Liver (tissue), 3 donors: Measurements from ENCODE around the gene NFE2L1.

Source experiments
- EGR1 ChIP-seq, 2 donors: IDR thresholded peaks; 2 replicates each; pipeline ENCODE4 v1.6.1; 2016 to 2018; ENCODE audit warnings: antibody characterized with exemption in 2 of 2, low read depth in 2 of 2
- FOXA1 ChIP-seq: IDR thresholded peaks from 2 replicates; pipeline ENCODE4 v1.6.1; 2016; ENCODE audit warnings: antibody characterized with exemption
- HNF4G ChIP-seq: IDR thresholded peaks from 2 replicates; pipeline ENCODE4 v1.6.1; 2016; ENCODE audit warnings: antibody characterized with exemption
- JUND ChIP-seq, 2 donors: IDR thresholded peaks; 2 replicates each; pipeline ENCODE4 v1.6.1; 2016; ENCODE audit warnings: antibody characterized with exemption in 2 of 2
- RAD21 ChIP-seq, 2 donors: IDR thresholded peaks; 2 replicates each; pipeline ENCODE4 v1.6.1; 2016; ENCODE audit warnings: antibody characterized with exemption in 2 of 2, mild to moderate bottlenecking in 2 of 2
- TAF1 ChIP-seq: conservative IDR thresholded peaks from 2 replicates; pipeline ENCODE4 v1.6.1; 2016; ENCODE audit warnings: antibody characterized with exemption, mild to moderate bottlenecking
- YY1 ChIP-seq: IDR thresholded peaks from 2 replicates; pipeline ENCODE4 v1.6.1; 2016; ENCODE audit warnings: antibody characterized with exemption, mild to moderate bottlenecking
- TF ChIP-seq, protein P1 (sequence below): fragments of 150-350 bp; IDR thresholded peaks from 2 replicates; pipeline ENCODE4 v1.5.1; 2017; ENCODE audit warnings: improper control_type of control experiment, low read depth, low read length; ENCODE audit not compliant: missing input control
- TF ChIP-seq, protein P2 (sequence below): IDR thresholded peaks from 2 replicates; pipeline ENCODE4 v1.6.1; 2016; ENCODE audit warnings: antibody characterized with exemption, mild to moderate bottlenecking
- TF ChIP-seq, protein P3 (sequence below): IDR thresholded peaks from 2 replicates; pipeline ENCODE4 v1.6.1; 2016; ENCODE audit warnings: antibody characterized with exemption
- TF ChIP-seq, protein P4 (sequence below): IDR thresholded peaks from 2 replicates; pipeline ENCODE4 v1.6.1; 2016; ENCODE audit warnings: antibody characterized with exemption
- TF ChIP-seq, protein P5 (sequence below): IDR thresholded peaks from 2 replicates; pipeline ENCODE4 v1.6.1; 2016; ENCODE audit warnings: antibody characterized with exemption
- donor health status: healthy.
- donor health status: healthy.

DNA sequence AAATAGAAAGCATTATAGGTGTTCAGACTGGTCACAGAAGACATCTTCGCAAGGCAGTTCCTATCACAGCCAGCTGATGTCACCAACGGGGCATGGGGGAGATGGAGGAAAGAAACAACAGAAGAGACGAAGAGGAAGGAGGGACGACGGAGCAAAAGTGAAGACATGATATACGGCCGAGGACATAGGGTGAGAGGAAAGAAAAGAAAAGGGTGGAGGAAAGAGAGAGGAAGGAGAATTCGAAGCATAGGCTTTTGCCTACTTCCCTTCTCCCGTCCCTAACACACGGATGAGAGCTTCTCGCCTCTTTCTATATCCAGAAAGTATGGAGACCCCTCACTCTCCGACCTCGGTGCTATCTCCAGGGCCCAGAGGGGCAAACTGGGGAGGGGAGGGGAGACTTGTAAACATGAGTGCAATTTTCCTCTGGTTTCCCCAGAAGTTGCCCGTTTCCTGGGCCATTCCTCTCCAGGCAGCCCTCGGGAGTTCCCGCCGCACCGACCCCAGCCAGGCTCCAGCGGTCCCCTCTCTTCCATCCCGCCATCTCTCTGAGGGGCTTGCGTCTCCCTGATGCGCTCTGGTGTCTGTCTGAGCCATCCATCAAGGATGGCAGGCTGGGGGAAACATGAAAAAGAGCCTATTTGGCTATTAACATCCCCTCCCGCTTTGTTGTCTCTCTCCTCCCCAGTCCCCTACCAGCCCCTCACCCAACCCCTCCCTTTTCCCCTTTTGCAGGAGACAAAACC is 36.6 kb upstream of the NFE2L1 start:
- TF ChIP-seq, protein P1, sequence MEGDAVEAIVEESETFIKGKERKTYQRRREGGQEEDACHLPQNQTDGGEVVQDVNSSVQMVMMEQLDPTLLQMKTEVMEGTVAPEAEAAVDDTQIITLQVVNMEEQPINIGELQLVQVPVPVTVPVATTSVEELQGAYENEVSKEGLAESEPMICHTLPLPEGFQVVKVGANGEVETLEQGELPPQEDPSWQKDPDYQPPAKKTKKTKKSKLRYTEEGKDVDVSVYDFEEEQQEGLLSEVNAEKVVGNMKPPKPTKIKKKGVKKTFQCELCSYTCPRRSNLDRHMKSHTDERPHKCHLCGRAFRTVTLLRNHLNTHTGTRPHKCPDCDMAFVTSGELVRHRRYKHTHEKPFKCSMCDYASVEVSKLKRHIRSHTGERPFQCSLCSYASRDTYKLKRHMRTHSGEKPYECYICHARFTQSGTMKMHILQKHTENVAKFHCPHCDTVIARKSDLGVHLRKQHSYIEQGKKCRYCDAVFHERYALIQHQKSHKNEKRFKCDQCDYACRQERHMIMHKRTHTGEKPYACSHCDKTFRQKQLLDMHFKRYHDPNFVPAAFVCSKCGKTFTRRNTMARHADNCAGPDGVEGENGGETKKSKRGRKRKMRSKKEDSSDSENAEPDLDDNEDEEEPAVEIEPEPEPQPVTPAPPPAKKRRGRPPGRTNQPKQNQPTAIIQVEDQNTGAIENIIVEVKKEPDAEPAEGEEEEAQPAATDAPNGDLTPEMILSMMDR: peak; percentile 36
- TF ChIP-seq JUND (IDR thresholded peaks at IDR 0.05) (no peak), YY1 (no peak), TAF1 (no peak), RAD21 (IDR thresholded peaks at IDR 0.05) (peak; percentile 54 to 58), FOXA1 (no peak), EGR1 (IDR thresholded peaks at IDR 0.05; ENCODE audit: low read depth in 2 of 2) (no peak), HNF4G (no peak)
- TF ChIP-seq, protein P2, sequence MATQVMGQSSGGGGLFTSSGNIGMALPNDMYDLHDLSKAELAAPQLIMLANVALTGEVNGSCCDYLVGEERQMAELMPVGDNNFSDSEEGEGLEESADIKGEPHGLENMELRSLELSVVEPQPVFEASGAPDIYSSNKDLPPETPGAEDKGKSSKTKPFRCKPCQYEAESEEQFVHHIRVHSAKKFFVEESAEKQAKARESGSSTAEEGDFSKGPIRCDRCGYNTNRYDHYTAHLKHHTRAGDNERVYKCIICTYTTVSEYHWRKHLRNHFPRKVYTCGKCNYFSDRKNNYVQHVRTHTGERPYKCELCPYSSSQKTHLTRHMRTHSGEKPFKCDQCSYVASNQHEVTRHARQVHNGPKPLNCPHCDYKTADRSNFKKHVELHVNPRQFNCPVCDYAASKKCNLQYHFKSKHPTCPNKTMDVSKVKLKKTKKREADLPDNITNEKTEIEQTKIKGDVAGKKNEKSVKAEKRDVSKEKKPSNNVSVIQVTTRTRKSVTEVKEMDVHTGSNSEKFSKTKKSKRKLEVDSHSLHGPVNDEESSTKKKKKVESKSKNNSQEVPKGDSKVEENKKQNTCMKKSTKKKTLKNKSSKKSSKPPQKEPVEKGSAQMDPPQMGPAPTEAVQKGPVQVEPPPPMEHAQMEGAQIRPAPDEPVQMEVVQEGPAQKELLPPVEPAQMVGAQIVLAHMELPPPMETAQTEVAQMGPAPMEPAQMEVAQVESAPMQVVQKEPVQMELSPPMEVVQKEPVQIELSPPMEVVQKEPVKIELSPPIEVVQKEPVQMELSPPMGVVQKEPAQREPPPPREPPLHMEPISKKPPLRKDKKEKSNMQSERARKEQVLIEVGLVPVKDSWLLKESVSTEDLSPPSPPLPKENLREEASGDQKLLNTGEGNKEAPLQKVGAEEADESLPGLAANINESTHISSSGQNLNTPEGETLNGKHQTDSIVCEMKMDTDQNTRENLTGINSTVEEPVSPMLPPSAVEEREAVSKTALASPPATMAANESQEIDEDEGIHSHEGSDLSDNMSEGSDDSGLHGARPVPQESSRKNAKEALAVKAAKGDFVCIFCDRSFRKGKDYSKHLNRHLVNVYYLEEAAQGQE: no peak
- TF ChIP-seq, protein P3, sequence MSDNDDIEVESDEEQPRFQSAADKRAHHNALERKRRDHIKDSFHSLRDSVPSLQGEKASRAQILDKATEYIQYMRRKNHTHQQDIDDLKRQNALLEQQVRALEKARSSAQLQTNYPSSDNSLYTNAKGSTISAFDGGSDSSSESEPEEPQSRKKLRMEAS: no peak
- TF ChIP-seq, protein P4, sequence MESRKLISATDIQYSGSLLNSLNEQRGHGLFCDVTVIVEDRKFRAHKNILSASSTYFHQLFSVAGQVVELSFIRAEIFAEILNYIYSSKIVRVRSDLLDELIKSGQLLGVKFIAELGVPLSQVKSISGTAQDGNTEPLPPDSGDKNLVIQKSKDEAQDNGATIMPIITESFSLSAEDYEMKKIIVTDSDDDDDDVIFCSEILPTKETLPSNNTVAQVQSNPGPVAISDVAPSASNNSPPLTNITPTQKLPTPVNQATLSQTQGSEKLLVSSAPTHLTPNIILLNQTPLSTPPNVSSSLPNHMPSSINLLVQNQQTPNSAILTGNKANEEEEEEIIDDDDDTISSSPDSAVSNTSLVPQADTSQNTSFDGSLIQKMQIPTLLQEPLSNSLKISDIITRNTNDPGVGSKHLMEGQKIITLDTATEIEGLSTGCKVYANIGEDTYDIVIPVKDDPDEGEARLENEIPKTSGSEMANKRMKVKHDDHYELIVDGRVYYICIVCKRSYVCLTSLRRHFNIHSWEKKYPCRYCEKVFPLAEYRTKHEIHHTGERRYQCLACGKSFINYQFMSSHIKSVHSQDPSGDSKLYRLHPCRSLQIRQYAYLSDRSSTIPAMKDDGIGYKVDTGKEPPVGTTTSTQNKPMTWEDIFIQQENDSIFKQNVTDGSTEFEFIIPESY: no peak
- TF ChIP-seq, protein P5, sequence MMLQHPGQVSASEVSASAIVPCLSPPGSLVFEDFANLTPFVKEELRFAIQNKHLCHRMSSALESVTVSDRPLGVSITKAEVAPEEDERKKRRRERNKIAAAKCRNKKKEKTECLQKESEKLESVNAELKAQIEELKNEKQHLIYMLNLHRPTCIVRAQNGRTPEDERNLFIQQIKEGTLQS: no peak
